HG02610 (cell line): ENCODE results near the gene IZUMO1.
"Not testable (repeated sequence)": the region's sequence is repeated elsewhere in the genome, so short reads cannot be mapped to it uniquely, and the experiment has no call there.

ENCODE experiments used
- ATAC-seq: cut with Tn5 transposase; IDR thresholded peaks from one replicate; pipeline ENCODE4 v1.9.1; 2021; ENCODE audit warnings: mild to moderate bottlenecking, moderate library complexity; ENCODE audit not compliant: unreplicated experiment

The IZUMO1 gene

GRCh38 chr19:48714759-48715675 lies 31.7 kb downstream of the IZUMO1 start:
- no peak for ATAC-seq

GRCh38 chr19:48713864-48714755 lies 32.6 kb downstream of the IZUMO1 start:
- ATAC-seq = peak; percentile 90

GRCh38 chr19:48713041-48713863 lies 33.5 kb downstream of the IZUMO1 start:
- no peak for ATAC-seq

- ATAC-seq = no peak
Measured at GRCh38 chr19:48711106-48711662, 35.5 kb downstream of the IZUMO1 start.

GRCh38 chr19:48708471-48708870 lies 38.2 kb downstream of the IZUMO1 start:
- no peak for ATAC-seq

GRCh38 chr19:48705431-48705830 lies 41.3 kb downstream of the IZUMO1 start:
- no peak for ATAC-seq

- ATAC-seq = no peak
Measured at GRCh38 chr19:48703316-48703715, 43.4 kb downstream of the IZUMO1 start.

GRCh38 chr19:48702701-48703100 lies 44.0 kb downstream of the IZUMO1 start:
- no peak for ATAC-seq

GRCh38 chr19:48698046-48698445 lies 48.7 kb downstream of the IZUMO1 start:
- no peak for ATAC-seq

- no peak for ATAC-seq
Measured at GRCh38 chr19:48696353-48697010, 50.2 kb downstream of the IZUMO1 start.

- no peak for ATAC-seq
Measured at GRCh38 chr19:48695743-48696352, 50.9 kb downstream of the IZUMO1 start, which contains the start of gene FUT2. FUT2 (plus strand) TSS chr19:48695971; CDS start chr19:48702957, 6,986 bp downstream.

GRCh38 chr19:48693629-48694028 lies 53.1 kb downstream of the IZUMO1 start:
- ATAC-seq = not testable (repeated sequence)
